ENCODE measurements around the gene ADAMTSL3.

- TF ChIP-seq YY1 (IDR thresholded peaks at IDR 0.05) (no peak), RXRA (IDR thresholded peaks at IDR 0.05) (no peak), CTCF (IDR thresholded peaks at IDR 0.05; ENCODE audit: low read depth, low read length, missing input control) (no peak), SP1 (IDR thresholded peaks at IDR 0.05) (no peak), FOXA1 (IDR thresholded peaks at IDR 0.05) (no peak), JUND (IDR thresholded peaks at IDR 0.05) (no peak), ATF3 (IDR thresholded peaks at IDR 0.05) (no peak), REST (IDR thresholded peaks at IDR 0.05) (no peak), TAF1 (conservative IDR thresholded peaks at IDR 0.05) (no peak), RAD21 (IDR thresholded peaks at IDR 0.05) (no peak), GABPA (IDR thresholded peaks at IDR 0.05 in 1 of 2, conservative IDR thresholded peaks at IDR 0.05 in 1 of 2) (no peak), NR2F2 (IDR thresholded peaks at IDR 0.05) (no peak), ZBTB33 (IDR thresholded peaks at IDR 0.05) (no peak), MAX (IDR thresholded peaks at IDR 0.05) (no peak)
Observed at GRCh38 chr15:83671603-83672002, 17.7 kb downstream of the ADAMTSL3 start.
